AG04449 (cell line): Measurements from ENCODE around the gene PPOX.

Source experiments
- CTCF ChIA-PET: fragments of 350-600 bp; formaldehyde crosslinking; extraction: SDS; loops from one replicate; lab custom pipeline; 2021; ENCODE audit warnings: antibody characterized with exemption; lab: Yijun Ruan, JAX
- POLR2A ChIA-PET: fragments of 400-600, 350-600 bp; formaldehyde crosslinking; extraction: SDS; loops from one replicate; lab custom pipeline; 2020; ENCODE audit warnings: antibody characterized with exemption, inconsistent platforms; lab: Yijun Ruan, JAX
- DNase-seq: peaks from one replicate; pipeline ENCODE4 v3.0.0-alpha.2; 2010; ENCODE audit warnings: low read depth, low spot score
- H3K4me3 ChIP-seq: 2 replicates; pipeline ENCODE4 v1.5.1; 2011; ENCODE audit warnings: low read depth, mild to moderate bottlenecking, control low read depth, low read length
- CTCF ChIP-seq: IDR thresholded peaks from one replicate; pipeline ENCODE4 v1.5.1; 2011; ENCODE audit warnings: mild to moderate bottlenecking, moderate library complexity, low read length, control low read depth, inconsistent platforms; ENCODE audit not compliant: insufficient read depth; ENCODE audit errors: missing control alignments

The PPOX gene

GRCh38 chr1:161220002-161220401, 53.8 kb downstream of the PPOX start:
- ChIA-PET CTCF (interaction anchor here (1.1 to 23.5 kb wide), 6 partner anchors 7 to 162 kb away, joined by 3 to 758 read pairs (median 50); partner anchors contain the start of genes ADAMTS4, CFAP126, NDUFS2 and TOMM40L), POLR2A (no interaction called here)
- no peak for TF ChIP-seq CTCF
- H3K4me3 ChIP-seq: no peak overlapping the region
- no peak for DNase-seq
